Activated CD8-positive, alpha-beta memory T cell treated with anti-CD3 and anti-CD28 coated beads for 1 hour (primary cell): ENCODE results near the gene PSTK.

Source experiments
- DNase-seq, 2 donors: peaks; one replicate each; pipeline ENCODE4 v3.0.0-alpha.2; 2020; ENCODE audit warnings: low read depth in 1 of 2; ENCODE audit errors: extremely low read depth in 1 of 2

The PSTK gene

DNA sequence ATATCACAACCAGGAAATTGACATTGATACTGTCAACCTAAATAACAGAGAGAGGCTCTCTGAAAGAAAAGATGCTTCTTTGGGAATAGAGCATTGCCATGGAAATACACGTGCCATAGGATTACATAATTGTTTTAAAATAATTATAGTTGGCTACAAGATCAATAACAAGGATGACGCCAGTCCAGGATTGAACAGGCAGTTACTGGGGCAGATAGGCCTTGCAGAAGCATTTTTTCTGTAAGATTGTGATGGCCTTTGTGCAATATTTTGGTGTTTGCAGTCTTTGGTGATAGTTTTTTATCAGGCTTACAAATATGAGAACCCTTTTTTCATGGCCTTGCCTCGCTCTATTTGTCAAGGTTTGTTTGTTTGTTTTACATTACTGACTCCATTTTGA lies 39.1 kb downstream of the PSTK start:
- no peak for DNase-seq

DNA sequence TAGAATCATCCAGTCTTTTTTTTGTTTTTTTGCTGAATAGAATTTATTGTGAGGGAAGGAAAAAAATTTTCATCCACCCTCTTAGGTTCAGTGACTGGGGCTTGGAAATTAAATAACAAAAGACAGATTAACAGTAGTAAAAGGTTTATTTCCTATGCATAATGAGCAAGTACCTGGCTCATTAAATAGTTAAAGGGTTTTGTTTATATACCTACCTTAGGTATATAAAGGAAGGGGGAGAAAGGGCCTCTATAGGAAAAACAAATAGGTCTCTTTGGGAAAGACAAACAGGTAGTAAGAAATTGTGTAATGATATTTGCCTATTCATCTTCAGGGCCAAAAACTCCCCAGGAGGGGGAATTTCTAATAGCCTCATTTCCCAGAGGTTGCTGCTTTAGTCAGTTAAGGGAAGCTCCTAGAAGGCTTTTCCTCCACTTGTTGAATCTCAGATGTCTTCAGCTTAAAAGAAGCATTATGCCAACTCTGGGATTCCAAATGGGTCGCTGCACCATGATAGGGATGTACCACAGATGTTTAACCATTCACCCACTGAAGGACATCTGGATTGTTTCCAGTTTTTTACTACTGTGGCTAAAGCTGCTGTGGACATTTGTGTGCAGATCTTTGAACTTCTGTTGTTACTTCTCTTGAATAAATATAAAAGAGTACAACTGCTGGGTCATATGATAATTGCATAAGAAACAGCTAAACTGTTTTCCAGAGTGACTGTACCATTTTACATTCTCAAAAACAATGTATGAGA lies 39.9 kb downstream of the PSTK start:
- DNase-seq, result no peak

DNA sequence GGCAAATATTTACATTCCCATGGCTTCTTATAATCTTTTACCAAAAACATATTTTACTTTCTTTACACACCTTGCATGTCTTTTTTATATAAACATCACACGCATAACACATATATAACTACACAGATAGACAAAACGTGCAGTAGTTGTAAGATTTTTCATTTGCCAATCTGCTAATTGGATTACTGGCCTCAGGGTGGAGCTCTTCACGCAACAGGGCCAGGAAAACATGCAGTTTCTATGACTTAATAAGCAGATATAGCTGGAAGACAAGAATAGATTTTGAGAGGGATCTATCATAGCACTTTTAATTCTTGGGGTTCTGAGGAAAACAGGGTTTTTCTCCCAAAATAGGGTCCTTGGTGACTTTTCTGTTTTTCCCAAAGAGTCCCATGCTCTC lies 41.3 kb downstream of the PSTK start:
- no peak for DNase-seq

GRCh38 chr10:123024540-123024939 lies 44.3 kb downstream of the PSTK start:
- no peak for DNase-seq

DNA sequence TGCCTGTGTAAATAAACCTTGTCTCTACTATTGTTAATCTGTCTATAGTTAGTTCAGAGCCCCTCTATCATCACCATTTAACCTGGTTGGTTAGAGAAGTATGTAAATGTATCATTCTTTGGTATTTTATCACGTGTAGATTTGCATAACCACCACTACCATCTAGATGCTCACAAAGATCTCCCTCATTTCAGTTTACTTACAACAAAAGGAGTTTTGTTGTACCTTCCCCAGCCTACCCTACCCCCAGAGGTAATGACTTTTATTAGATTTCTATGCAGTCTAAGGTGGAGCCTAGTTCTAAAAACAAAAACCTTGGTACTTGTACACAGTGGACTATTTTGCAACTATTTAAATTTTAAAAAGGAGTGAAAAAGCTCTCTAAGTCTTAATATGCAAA lies 46.1 kb downstream of the PSTK start:
- no peak for DNase-seq

DNA sequence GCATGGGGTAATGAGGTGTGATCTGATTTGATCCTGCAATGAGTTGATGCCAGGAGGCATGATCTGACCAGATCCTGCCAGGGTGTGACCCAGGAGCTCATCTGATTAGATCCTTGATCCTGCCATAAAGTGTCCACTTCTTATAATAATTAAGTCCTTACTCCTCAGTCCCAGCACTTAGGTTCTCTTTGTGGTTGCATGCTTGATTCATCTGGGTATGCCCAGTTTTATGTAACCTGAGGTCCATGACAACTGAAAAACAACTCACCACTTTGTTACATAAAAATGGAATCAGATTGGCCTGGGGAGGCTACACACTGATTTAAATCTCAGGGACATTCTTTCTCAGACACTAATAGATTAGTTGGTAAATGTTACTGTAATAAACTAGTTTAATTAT lies 47.7 kb downstream of the PSTK start:
- DNase-seq, result no peak

- DNase-seq, result no peak
These were observed 50.9 kb downstream of the PSTK start for GRCh38 chr10:123031124-123031523.

DNA sequence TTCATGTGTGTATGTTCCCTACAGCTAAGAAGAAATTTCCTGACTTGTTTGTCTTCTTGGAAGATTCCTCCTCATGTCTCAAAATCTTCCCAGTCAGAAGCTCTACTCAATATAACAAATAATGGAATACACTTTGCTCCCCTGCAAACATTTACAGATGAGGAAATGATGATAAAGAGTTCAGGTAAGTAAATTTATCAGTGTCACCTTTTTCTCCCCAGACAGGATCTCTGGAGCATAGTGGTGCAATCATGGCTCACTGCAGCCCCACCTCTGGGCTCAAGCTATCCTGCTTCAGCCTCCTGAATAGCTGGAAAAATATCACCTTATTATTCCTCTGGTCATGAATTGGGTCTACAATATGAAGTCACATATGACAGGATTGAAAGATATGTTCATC lies 54.1 kb downstream of the PSTK start:
- DNase-seq, result no peak

- no peak for DNase-seq
These were observed 55.4 kb downstream of the PSTK start for GRCh38 chr10:123035467-123036086.

- no peak for DNase-seq
These were observed 58.8 kb downstream of the PSTK start for GRCh38 chr10:123038782-123039631.

DNA sequence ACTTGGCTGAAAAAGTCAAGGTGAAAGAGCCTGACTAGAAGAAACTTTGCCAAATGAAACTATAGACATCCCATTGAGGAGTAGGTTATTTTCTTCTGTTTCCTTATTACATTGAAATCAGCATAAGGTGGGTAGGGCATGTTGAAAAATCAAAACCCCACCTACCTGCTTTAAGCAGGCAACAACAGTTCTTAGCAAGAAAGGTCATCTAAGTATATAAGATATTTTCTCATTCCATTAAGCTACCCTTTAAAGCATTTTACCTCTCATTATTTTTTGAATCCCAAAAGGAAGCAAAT lies 59.4 kb downstream of the PSTK start:
- DNase-seq, result no peak
